Mesenchymal stem cell (in vitro differentiated cells and primary cell): ENCODE results near the gene TGOLN2.

Source experiments
- DNase-seq: peaks from one replicate; pipeline ENCODE4 v3.0.0-alpha.2; 2013
- H2AFZ ChIP-seq: one replicate; pipeline ENCODE4 v1.6.1; 2013; ENCODE audit warnings: low read depth, mild to moderate bottlenecking, control low read depth, inconsistent platforms, low read length, moderate library complexity
- H2AK5ac ChIP-seq: 2 replicates; pipeline ENCODE4 v1.6.1; 2013; ENCODE audit warnings: low read length, moderate library complexity, mild to moderate bottlenecking, inconsistent platforms; ENCODE audit not compliant: severe bottlenecking
- H2BK120ac ChIP-seq: one replicate; pipeline ENCODE4 v1.6.1; 2013; ENCODE audit warnings: low read depth, mild to moderate bottlenecking, inconsistent platforms, low read length, moderate library complexity
- H2BK12ac ChIP-seq, 2 experiments: one replicate each; pipeline ENCODE4 v1.6.1; 2013; ENCODE audit warnings: inconsistent platforms in 2 of 2, low read length in 2 of 2, mild to moderate bottlenecking in 2 of 2, moderate library complexity in 2 of 2, control low read depth in 1 of 2
- H2BK15ac ChIP-seq: one replicate; pipeline ENCODE4 v1.6.1; 2013; ENCODE audit warnings: mild to moderate bottlenecking, low read depth, inconsistent platforms; ENCODE audit not compliant: poor library complexity, severe bottlenecking
- H2BK5ac ChIP-seq: 2 replicates; pipeline ENCODE4 v1.6.1; 2013; ENCODE audit warnings: low read depth, mild to moderate bottlenecking, low read length, control low read depth, inconsistent platforms; ENCODE audit not compliant: poor library complexity, severe bottlenecking
- H3K14ac ChIP-seq, 2 experiments: one replicate each; pipeline ENCODE4 v1.6.1; 2013; ENCODE audit warnings: inconsistent platforms in 2 of 2, low read length in 2 of 2, control low read depth in 1 of 2, mild to moderate bottlenecking in 1 of 2, moderate library complexity in 1 of 2
- H3K18ac ChIP-seq, 2 experiments: one replicate each; pipeline ENCODE4 v1.6.1; 2013; ENCODE audit warnings: inconsistent platforms in 2 of 2, low read length in 2 of 2, control low read depth in 1 of 2, low read depth in 1 of 2, mild to moderate bottlenecking in 1 of 2
- H3K23ac ChIP-seq, 2 experiments: one replicate each; pipeline ENCODE4 v1.6.1; 2013; ENCODE audit warnings: inconsistent platforms in 2 of 2, low read length in 2 of 2, mild to moderate bottlenecking in 2 of 2, moderate library complexity in 2 of 2, control low read depth in 1 of 2
- H3K27ac ChIP-seq: 2 replicates; pipeline ENCODE4 v1.5.1; 2013; ENCODE audit warnings: mild to moderate bottlenecking, moderate library complexity, low read length, control low read depth, inconsistent platforms; ENCODE audit not compliant: poor library complexity, severe bottlenecking
- H3K27me3 ChIP-seq, 2 experiments: 2 replicates each; pipeline versions ENCODE4 v1.6.1 to v1.7.0; 2013; ENCODE audit warnings: low read length in 2 of 2, mild to moderate bottlenecking in 2 of 2, moderate library complexity in 2 of 2, control low read depth in 1 of 2, inconsistent platforms in 1 of 2; ENCODE audit not compliant: control insufficient read depth in 1 of 2, insufficient read depth in 1 of 2
- H3K36me3 ChIP-seq, 2 experiments: 2 replicates each; pipeline versions ENCODE4 v1.6.1 to v1.7.0; 2013; ENCODE audit warnings: low read length in 2 of 2, control low read depth in 1 of 2, inconsistent platforms in 1 of 2, low read depth in 1 of 2, mild to moderate bottlenecking in 1 of 2; ENCODE audit not compliant: insufficient read depth in 2 of 2, control insufficient read depth in 1 of 2
- H3K4ac ChIP-seq, 2 experiments: one replicate each; pipeline ENCODE4 v1.6.1; 2013; ENCODE audit warnings: inconsistent platforms in 2 of 2, low read length in 2 of 2, mild to moderate bottlenecking in 2 of 2, moderate library complexity in 2 of 2, control low read depth in 1 of 2, low read depth in 1 of 2
- H3K4me1 ChIP-seq: 2 replicates; pipeline ENCODE4 v1.6.1; 2013; ENCODE audit warnings: low read depth, low read length, control low read depth; ENCODE audit not compliant: control insufficient read depth, insufficient read depth
- H3K4me2 ChIP-seq: 2 replicates; pipeline ENCODE4 v1.6.1; 2013; ENCODE audit warnings: low read length, mild to moderate bottlenecking, inconsistent platforms; ENCODE audit not compliant: poor library complexity, severe bottlenecking
- H3K4me3 ChIP-seq, 2 experiments: 2 replicates each; pipeline versions ENCODE4 v1.5.1 to v1.7.0; 2013; ENCODE audit warnings: low read length in 2 of 2, mild to moderate bottlenecking in 2 of 2, control low read depth in 1 of 2, low read depth in 1 of 2; ENCODE audit not compliant: insufficient read depth in 1 of 2
- H3K79me1 ChIP-seq: replicated peaks from 2 replicates; pipeline ENCODE4 v1.6.1; 2013; ENCODE audit warnings: mild to moderate bottlenecking, control low read depth, low read length, inconsistent platforms; ENCODE audit not compliant: poor library complexity, severe bottlenecking
- H3K9ac ChIP-seq: 2 replicates; pipeline ENCODE4 v1.7.0; 2013; ENCODE audit warnings: mild to moderate bottlenecking, low read length, moderate library complexity
- H3K9me3 ChIP-seq: 2 replicates; pipeline ENCODE4 v1.7.0; 2013; ENCODE audit warnings: mild to moderate bottlenecking, low read length; ENCODE audit not compliant: control insufficient read depth
- H4K8ac ChIP-seq: one replicate; pipeline ENCODE4 v1.6.1; 2013; ENCODE audit warnings: inconsistent platforms, mild to moderate bottlenecking, low read length, moderate library complexity
- H4K91ac ChIP-seq: one replicate; pipeline ENCODE4 v1.6.1; 2013; ENCODE audit warnings: mild to moderate bottlenecking, low read length, inconsistent platforms
- WGBS: methylation state at CpG from one replicate; pipeline ENCODE4 v1.1.7; 2013; ENCODE audit warnings: mixed read lengths; 5-methylcytosine and 5-hydroxymethylcytosine counted together

The TGOLN2 gene

GRCh38 chr2:85308201-85308600 lies 19.6 kb downstream of the TGOLN2 start:
- peaks cover 47 to 60% of the 10 kb centered on the region in 2 experiments for H3K36me3 ChIP-seq
- H3K27me3 ChIP-seq: no peaks in the 10 kb centered on the region
- H2AFZ ChIP-seq: no peak overlapping the region
- H2BK12ac ChIP-seq: no peak overlapping the region
- H3K4me1 ChIP-seq: peaks cover 19% of the 10 kb centered on the region
- no peak overlapping the region for H2AK5ac ChIP-seq
- no peak for DNase-seq
- no peak overlapping the region for H3K4ac ChIP-seq
- no peak overlapping the region for H3K18ac ChIP-seq
- no peak overlapping the region for H4K91ac ChIP-seq
- H3K9ac ChIP-seq: no peak overlapping the region
- no peak overlapping the region for H3K14ac ChIP-seq
- H4K8ac ChIP-seq: no peak overlapping the region
- H3K79me1 ChIP-seq: no peaks in the 10 kb centered on the region
- WGBS: 97% methylated on average over 6 of the region's 6 CpGs
- H3K23ac ChIP-seq: no peak overlapping the region
- H2BK120ac ChIP-seq: no peak overlapping the region
- no peak overlapping the region for H3K4me2 ChIP-seq
- no peak overlapping the region for H2BK15ac ChIP-seq
- H3K4me3 ChIP-seq: no peak overlapping the region
- H3K27ac ChIP-seq: no peak overlapping the region
- H2BK5ac ChIP-seq: no peak overlapping the region
- no peaks in the 10 kb centered on the region for H3K9me3 ChIP-seq

DNA sequence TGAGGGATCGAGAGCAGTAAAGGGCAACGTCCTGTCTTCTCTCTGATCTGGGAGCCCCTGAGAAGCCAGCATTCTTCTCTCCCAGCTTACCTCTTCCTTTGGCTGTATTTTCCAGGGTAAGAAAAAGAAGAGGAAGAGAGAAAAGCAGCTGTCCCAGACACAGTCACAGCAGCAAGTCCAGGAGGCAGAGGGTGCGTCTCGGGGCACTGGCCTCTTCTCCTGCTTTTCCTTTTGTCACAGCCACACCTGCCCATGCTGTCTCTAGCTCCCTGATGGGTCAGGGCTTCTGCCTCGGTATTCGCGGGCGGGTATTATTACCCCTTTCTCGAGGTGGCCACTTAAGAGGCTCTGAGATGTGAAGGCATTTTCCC lies 20.3 kb downstream of the TGOLN2 start:
- Histone ChIP-seq H3K36me3 (peaks cover 49 to 67% of the 10 kb centered on the region in 2 experiments), H3K79me1 (no peaks in the 10 kb centered on the region), H2AFZ (no peak overlapping the region), H3K23ac (no peak overlapping the region), H2BK15ac (no peak overlapping the region), H3K4me2 (no peak overlapping the region), H3K18ac (no peak overlapping the region), H3K4me3 (no peak overlapping the region), H4K8ac (no peak overlapping the region), H2AK5ac (no peak overlapping the region), H3K9me3 (no peaks in the 10 kb centered on the region), H3K27me3 (no peaks in the 10 kb centered on the region), H2BK5ac (peak overlapping the region; percentile 20), H3K4ac (no peak overlapping the region), H2BK120ac (no peak overlapping the region), H4K91ac (no peak overlapping the region), H3K14ac (no peak overlapping the region), H3K9ac (no peak overlapping the region), H2BK12ac (no peak overlapping the region), H3K27ac (no peak overlapping the region), H3K4me1 (peaks cover 19% of the 10 kb centered on the region)
- WGBS: 91% methylated on average over 8 of the region's 9 CpGs
- DNase-seq: no peak

- WGBS: 93% methylated on average over 28 of the region's 28 CpGs
- no peak overlapping the region for H3K9ac ChIP-seq
- no peak overlapping the region for H2BK120ac ChIP-seq
- H3K4ac ChIP-seq: no peak overlapping the region
- no peak for DNase-seq
- H2AK5ac ChIP-seq: no peak overlapping the region
- no peak overlapping the region for H2BK12ac ChIP-seq
- peaks cover 8% of the 10 kb centered on the region for H3K4me1 ChIP-seq
- H3K23ac ChIP-seq: no peak overlapping the region
- H2AFZ ChIP-seq: no peak overlapping the region
- no peaks in the 10 kb centered on the region for H3K79me1 ChIP-seq
- H3K27ac ChIP-seq: no peak overlapping the region
- no peak overlapping the region for H3K14ac ChIP-seq
- H3K27me3 ChIP-seq: no peaks in the 10 kb centered on the region
- no peak overlapping the region for H2BK5ac ChIP-seq
- H3K36me3 ChIP-seq: peaks cover 46 to 55% of the 10 kb centered on the region in 2 experiments
- H3K4me2 ChIP-seq: no peak overlapping the region
- H4K8ac ChIP-seq: peak overlapping the region; percentile 24
- no peak overlapping the region for H3K18ac ChIP-seq
- H3K4me3 ChIP-seq: no peak overlapping the region
- no peaks in the 10 kb centered on the region for H3K9me3 ChIP-seq
- H2BK15ac ChIP-seq: no peak overlapping the region
- no peak overlapping the region for H4K91ac ChIP-seq
These were observed 23.8 kb downstream of the TGOLN2 start for GRCh38 chr2:85303780-85304531.

DNA sequence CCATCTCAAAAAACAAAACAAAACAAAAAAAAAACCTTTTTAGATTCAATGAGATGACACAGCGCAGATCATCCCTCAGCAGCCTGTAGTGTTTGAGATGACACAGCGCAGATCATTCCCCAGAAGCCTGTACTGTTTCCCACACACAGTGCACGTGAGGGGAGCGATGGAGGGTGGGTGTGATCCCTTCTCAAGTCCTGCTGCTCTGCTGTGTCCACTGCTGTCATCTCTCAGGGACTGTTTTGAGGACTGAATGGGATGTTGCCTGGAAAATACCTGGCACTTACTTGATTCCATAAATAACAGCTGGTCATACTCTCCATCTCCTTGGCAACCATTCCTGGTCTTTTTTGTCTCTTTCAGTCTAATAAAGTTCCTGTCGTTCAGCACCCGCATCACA lies 25.7 kb downstream of the TGOLN2 start:
- H3K14ac ChIP-seq: no peak overlapping the region
- H3K4me2 ChIP-seq: no peak overlapping the region
- H2BK12ac ChIP-seq: no peak overlapping the region
- no peak overlapping the region for H3K23ac ChIP-seq
- no peak overlapping the region for H2AK5ac ChIP-seq
- H4K91ac ChIP-seq: no peak overlapping the region
- no peak overlapping the region for H4K8ac ChIP-seq
- no peak overlapping the region for H2BK5ac ChIP-seq
- no peaks in the 10 kb centered on the region for H3K9me3 ChIP-seq
- no peak overlapping the region for H3K18ac ChIP-seq
- DNase-seq: no peak
- no peak overlapping the region for H3K4me3 ChIP-seq
- WGBS: 84% methylated on average over 6 of the region's 6 CpGs
- no peak overlapping the region for H3K27ac ChIP-seq
- H3K36me3 ChIP-seq: peaks cover 41 to 47% of the 10 kb centered on the region in 2 experiments
- no peak overlapping the region for H2BK120ac ChIP-seq
- no peak overlapping the region for H2BK15ac ChIP-seq
- H3K9ac ChIP-seq: no peak overlapping the region
- H3K4me1 ChIP-seq: peaks cover 2% of the 10 kb centered on the region
- H3K27me3 ChIP-seq: no peaks in the 10 kb centered on the region
- H3K79me1 ChIP-seq: no peaks in the 10 kb centered on the region
- no peak overlapping the region for H2AFZ ChIP-seq
- no peak overlapping the region for H3K4ac ChIP-seq
